ENCODE data around the gene ARF4.
A peak's percentile ranks its signal among the peaks of the same experiment; 100 is the strongest.
"Not testable (repeated sequence)": the region's sequence is repeated elsewhere in the genome, so short reads cannot be mapped to it uniquely, and the experiment has no call there.

The ARF4 gene

DNA sequence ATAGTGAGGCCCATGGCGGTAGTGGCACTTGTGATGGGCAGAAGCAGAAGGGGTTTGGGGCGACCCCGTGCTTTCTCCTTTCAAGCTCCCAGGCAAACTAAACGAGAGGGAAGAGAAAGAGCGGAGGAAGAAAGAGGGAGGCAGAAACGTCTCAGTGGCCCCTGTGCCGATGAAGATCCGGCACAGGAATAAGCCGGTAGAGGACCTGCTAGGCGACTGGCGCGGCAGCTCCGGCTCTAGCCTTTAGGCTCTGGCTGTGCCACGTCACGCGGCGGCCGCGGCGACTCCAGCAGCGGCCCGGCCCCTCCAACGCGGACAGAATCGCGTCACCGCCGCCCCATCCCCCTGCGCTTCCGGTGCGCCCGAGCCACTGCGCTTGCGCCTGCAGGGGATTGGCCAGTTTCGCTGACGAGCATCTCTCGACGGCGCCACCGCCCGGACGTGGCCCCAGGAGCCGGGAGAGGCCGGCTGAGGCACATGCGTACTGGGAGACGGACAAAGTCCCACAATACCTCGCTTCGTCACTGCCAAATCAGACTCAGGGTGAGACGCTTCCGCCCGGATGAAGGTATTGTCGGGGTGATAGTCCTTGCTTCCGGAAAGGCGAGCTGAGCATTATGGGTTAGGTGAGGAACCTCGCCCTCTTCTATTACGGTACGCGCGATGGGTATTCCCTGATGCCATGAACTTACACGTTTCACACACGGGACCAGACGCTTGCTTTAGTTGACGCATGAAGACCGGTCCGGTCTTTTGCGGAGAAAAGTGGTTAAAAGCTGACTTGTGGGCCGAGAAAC, at the start of gene ARF4:
Gene ARF4 (minus strand): TSS at position 218 of the 797 bp plus-strand sequence. CDS start 204 bp downstream, at position 14.
- peak; percentile 100 for DNase-seq (ENCODE audit: low spot score)

DNA sequence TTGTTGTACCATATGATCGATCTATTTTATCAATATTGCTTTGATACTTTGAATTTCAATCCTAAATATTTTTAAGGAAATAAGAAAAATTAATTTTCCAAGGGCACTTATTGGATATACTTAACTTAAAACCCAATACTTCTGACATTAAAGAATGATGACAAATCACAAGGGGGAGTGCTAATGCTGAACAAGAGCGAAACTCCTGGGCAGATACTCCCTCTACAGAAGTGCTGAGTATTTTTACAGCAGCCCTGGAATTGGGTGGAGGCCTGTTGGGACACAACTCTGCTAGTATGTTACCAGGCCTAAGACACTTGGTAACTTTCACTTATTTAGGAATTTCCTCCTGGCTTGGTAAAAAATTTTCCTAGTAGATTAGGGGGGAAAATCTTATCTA, 49.6 kb upstream of the ARF4 start:
- no peak for DNase-seq (ENCODE audit: low spot score)

DNA sequence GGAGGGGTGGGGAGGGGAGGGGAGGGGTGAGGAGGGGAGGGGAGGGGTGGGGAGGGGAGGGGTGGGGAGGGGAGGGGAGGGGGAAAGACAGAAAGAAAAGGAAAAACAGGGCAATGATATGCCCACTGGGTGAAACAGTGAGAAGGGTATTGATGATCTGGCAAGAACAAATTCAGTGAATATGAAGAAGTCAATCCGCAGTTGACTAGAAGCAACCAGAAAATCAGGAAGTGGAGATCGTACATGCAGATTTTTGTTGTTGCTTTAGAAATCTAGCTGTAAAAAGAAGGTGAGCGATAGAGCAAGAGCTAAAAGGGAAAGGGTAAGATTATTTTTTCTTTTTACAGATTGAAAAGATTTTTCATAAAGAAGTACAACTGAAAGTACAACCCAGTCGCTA, 47.6 kb upstream of the ARF4 start:
- no peak for DNase-seq (ENCODE audit: low spot score)

DNA sequence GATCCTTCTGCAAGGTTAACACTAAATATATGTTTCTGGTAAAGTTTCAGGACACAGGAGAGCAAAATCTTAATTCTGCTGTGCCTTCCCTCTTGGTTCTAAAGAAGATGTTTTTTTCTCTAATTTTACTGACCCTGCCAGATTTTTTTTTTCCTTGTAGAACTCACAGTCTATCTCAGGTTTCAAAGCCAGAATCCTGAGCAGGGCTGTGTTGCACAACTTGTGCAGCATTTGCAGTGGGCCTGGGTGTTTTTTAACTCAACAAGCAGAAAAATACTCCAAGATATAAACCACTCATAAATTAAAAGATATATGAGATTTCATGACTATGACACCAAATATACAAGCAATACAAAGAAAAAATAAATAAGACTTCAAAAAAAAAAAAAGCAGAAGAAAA, 40.2 kb upstream of the ARF4 start:
- DNase-seq (ENCODE audit: low spot score), result no peak

DNA sequence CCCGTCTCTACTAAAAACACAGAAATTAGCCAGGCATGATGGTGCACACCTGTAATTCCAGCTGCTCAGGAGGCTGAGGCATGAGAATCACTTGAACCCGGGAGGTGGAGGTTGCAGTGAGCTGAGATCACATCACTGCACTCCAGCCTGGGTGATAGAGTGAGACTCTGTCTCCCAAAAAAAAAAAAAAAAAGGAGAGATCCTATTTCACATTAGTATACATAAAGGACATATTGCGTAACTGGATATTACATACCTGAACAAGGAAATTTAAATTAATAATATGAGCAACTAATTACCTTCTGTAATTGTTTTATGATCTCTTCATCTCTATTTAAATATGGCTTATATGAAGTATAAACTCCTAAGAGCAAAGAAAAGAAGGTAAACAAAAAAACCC, 37.1 kb upstream of the ARF4 start:
- DNase-seq (ENCODE audit: low spot score), result not testable (repeated sequence)

DNA sequence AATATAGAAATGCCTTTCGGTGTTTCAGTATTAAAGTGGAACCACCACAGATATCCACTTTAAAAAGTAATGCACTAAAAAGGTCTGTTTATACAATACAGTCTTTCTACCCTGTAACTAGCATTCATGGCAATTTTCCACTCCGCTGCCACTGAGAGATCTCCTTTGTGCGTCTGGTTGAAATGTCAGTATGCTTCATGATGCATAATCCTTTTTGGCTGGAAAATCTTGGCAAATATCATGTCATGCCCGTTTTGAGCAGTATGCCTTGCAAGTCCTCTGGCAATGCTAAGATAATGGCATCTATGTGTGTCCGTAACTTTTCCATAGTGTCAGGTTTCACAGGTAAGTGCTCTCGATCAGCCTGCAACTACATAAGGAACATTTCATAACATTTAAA, 30.8 kb upstream of the ARF4 start:
- no peak for DNase-seq (ENCODE audit: low spot score)

DNA sequence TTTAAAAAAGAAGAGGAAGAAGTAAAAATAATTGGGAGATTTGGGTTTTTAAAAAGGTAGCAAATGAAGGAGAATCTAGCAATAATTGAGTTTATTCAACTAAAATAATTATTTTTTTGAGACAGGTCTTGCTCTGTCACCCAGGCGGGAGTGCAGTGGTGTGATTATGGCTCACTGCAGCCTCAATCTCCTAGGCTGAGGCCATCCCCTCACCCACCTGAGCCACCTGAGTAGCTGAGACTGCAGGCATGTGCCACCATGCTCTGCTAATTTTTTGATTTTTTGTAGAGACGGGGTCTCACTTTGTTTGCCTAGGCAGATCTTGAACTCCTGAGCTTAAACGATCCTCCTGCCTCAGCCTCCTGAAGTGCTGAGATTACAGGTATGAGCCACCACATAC, 27.7 kb upstream of the ARF4 start:
- no peak for DNase-seq (ENCODE audit: low spot score)

DNA sequence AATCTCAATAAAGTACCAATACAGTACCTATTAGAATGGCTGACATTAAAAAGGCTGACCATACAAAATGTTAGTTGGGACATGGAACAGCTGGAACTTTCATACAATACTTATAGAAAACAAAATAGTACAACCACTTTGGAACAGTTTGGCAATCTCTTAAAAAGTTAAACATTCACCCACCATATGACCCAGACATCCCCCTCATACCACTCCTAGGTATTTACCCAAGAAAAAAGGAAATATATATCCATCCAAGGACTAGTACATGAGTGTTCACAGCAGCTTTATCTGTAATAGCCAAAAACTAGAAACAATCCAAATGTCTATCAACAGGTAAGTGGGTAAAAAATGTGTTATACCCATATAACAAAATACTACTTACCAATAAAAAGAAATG, 25.2 kb upstream of the ARF4 start:
- DNase-seq (ENCODE audit: low spot score), result no peak

DNA sequence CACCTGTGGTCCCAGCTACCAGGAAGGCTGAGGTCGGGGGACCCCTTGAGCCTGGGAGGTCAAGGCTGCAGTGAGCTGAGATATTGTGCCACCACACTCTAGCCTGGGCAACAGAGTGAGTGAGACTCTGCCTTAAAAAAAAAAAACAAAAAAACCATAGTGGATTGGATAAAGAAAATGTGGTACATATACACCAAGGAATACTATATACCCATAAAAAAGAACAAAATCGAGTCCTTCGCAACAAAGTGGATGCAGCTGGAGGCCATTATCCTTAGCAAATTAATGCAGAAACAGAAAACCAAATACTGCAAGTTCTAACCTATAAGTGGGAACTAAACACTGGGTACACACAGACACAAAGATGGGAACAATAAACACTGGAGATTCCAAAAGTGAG, 20.6 kb upstream of the ARF4 start:
- no peak for DNase-seq (ENCODE audit: low spot score)

DNA sequence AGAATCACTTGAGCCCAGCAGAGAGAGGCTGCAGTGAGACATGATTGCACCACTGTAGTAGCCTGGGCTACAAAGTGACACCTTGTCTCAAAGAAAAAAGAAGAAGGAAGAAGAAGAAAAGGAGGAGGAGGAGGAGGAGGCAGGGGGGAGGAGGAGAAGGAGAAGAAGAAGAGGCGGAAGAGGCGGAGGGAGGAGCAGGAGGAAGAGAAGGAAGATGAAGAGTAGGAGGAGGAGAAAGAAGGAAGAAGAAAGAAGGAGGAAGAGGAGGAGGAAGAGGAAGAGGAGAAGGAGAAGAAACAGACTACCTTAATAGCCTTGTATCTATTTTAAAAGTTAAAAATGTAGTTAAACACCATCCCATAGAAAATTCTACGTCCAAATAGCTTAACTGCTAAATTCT, 19.1 kb upstream of the ARF4 start:
- no peak for DNase-seq (ENCODE audit: low spot score)

DNA sequence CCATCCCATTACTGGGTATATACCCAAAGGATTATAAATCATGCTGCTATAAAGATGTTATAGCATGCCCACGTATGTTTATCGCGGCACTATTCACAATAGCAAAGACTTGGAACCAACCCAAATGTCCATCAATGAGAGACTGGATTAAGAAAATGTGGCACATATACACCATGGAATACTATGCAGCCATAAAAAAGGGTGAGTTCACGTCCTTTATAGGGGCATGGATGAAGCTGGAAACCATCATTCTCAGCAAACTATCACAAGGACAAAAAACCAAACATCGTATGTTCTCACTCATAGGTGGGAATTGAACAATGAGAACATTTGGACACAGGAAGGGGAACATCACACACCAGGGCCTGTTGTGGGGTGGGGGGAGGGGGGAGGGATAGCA, 14.7 kb upstream of the ARF4 start:
- not testable (repeated sequence) for DNase-seq (ENCODE audit: low spot score)

DNA sequence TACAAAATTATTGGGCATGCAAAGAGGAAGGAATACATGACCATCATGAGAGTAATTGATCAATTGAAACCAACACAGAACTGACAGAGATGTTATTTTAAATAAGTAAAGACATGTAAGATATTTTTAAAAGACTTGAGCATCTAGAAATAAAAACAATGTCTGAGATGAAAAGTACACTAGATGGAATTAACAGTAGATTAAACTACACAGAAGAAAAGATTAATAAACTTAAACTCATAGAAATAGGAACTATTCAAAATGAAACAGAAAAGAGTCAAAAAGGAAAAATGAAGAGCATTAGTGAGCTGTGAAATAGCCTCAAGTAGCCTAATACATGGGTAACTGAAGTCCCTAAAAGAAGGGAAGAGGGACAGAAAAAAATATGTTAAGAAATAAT, 8.5 kb upstream of the ARF4 start:
- no peak for DNase-seq (ENCODE audit: low spot score)

DNA sequence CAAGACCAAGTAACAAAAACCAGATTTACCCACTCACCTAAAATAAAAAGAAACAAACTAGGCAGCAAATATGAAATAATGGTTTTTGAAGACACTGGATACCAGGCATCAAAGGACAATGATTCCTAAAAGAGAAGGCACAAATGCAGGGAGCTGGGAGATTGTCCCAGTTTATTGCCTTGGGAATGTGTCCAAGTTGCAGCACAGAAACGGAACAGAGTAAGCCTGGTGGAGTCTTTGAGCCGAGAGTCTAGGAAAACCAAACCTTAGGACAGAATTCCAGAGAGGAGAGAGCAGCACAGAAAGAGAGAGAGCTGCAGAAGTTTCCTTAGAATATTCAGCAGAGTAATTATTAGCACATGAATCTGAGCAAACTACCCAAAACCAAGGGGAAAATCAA, 7.8 kb upstream of the ARF4 start:
- no peak for DNase-seq (ENCODE audit: low spot score)

DNA sequence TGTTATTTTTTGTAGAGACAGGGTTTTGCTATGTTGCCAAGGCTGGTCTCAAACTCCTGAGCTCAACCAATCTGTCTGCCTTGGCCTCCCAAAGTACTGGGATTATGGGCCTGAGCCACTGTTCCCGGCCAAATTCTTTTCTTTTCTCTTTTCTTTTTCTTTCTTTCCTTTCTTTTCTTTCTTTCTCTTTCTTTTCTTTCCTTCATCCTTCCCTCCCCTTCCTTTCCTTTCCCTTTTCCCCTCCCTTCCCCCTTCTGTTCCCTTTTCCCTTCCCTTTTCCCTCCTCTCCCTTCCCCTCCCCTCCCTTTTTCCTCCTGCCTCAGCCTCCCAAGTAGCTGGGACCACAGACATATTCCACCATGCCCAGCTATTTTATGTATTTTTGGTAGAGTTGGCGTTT, 3.1 kb upstream of the ARF4 start:
- DNase-seq (ENCODE audit: low spot score), result no peak

DNA sequence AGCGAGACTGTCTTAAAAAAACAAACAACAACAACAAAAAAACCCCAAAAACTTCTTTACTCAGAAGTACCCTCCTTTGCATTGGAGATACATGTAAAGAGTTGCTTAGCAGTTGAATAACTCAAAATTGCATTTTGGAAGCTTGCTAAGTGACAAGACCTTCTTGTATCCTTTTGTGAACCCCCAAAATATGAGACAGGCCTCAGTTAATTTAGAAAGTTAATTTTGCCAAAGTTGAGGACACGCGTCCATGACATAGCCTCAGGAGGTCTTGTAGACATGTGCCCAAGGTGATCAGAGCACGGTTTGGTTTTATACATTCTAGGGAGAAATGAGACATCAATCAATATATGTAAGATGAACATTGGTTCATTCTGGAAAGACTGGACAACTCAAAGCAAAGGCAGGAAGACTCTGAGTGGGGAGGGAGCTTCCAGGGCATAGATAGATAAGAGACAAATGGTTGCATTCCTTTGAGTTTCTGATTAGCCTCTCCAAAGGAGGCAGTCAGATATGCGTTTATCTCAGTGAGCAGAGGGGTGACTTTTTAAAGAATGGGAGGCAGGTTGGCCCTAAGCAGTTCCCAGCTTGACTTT, 1.7 kb upstream of the ARF4 start:
- no peak for DNase-seq (ENCODE audit: low spot score)

DNA sequence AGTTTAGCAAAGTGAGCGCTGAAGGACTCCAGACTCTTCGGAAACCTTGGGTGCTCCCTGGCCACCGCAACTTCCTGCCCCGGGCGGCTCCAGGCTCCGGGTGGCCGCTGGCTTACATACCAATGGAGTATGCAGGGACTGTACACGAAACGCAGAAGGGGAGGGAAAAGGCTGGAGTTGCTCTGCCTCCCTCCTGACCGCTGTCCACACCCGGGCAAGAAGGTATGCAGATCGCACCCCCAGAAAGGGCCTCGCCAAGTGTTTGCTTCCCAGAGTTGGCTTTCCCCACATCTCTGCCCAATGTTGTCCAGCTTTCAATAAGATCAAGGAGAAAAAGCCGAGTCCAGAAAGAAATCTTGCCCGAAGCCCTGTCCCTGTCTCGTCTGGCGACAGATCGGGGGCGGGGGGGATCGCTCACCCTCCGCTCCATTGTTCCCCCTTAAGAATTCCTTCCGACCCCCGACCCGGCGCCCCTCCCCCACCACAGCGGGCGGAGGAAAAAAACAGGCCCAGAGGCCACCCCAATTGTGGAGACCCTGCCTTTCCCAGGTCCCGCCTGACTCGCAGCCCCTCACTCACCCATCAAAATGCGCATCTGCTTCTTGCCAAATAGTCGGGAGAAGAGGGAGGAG, 533 bp downstream of the ARF4 start:
- DNase-seq (ENCODE audit: low spot score), result peak; percentile 53

DNA sequence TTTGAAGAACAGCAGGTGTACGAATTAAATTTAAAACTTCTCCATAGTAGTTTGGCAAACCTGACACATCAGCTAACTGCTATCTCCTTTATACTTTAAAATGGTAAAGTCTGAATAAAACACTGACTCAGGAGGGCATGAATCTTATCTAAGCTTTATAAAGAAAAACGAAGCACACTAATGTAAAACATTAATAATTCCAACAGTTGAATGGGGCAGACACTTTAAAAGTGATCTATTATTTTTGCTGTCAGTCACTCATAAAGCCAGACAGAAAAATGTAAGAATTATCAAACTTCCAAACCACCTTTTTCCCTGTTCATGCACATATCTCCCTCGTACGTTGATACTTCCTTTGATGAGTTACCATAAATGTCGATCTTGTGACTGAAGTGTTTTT, 2.6 kb downstream of the ARF4 start:
- DNase-seq (ENCODE audit: low spot score), result no peak

DNA sequence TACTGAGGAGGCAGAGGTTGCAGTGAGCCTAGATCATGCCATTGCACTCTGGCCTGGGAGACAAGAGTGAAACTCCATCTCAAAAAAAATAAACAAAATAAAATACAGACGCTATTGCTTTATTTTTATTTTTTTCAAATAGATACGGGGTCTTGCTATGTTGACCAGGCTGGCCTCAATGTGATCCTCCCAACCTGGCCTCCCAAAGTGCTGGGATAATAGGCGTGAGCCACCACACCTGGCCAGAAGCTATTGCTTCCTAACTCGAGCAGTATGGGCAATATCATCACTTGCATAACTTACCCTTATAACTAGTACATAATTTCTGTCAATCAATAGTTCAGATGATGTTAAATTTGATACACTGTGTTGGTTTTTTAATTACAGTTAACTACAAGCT, 3.0 kb downstream of the ARF4 start:
- DNase-seq (ENCODE audit: low spot score), result no peak

DNA sequence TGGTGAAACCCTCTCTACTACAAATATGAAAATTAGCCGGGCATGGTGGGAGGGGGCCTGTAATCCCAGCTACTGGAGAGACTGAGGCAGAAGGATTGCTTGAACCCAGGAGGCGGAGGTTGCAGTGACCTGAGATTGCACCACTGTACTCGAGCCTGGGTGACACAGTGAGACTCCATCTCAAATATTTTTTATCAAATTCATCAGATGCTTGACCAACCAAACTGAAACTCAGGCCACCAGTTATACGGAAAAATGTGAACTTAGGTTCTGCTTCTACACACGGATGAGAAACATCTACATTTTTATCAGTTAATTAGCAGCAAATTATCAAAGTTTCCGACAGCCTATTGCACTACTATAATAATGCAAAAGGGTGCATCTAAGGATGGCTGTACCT, 4.8 kb downstream of the ARF4 start:
- no peak for DNase-seq (ENCODE audit: low spot score)

DNA sequence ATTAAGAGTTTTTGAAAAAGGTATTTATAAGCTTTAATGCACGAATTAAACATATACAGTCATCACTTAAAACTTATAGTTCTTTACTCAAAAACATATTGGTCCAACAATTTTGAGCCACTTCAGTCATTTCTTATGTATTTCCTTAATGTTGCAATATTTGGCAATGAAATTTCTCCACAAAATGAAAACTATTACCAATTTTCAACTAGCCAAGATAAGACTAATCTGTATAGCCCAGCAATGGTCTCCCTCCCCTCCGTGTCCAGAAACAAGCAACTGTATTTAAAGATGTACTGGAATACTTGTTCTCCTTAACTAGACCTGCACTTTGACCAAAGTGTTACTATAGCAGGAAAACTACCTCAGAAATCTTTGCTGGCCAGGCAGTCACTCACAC, 9.2 kb downstream of the ARF4 start:
- no peak for DNase-seq (ENCODE audit: low spot score)

DNA sequence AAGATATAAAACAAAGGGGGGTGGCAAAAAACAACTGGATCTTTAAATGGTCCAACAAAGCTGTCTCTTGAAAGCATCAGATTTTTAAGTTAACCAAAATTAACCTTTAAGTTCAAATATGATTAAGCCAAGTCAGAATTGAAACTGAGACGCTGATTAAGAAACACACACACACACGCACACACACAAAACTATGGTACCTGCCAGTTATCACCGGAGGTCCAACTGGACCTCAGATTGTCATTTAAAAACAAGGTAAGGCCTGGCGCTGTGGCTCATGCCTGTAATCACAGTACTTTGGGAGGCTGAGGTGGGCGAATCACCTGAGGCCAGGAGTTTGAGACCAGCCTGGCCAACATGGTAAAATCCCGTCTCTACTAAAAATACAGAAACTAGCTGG, 10.4 kb downstream of the ARF4 start:
- no peak for DNase-seq (ENCODE audit: low spot score)

DNA sequence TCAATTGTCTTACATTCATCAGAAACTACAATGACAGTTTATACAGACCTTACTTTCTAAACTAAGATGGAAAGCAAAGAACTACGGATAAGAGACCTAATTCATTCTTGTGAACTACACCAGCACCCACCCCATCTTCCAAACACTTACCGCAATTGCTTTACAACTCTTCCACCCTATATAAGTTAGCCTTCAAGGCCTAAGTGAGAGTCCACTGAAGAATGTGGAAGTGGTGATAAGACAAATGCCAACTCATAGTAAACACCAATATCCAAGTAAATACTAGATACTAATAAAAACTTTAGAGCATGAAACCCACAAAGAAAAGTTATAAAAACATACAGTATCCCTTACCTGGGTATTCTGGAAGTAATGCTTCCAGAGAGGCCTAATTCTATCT, 13.6 kb downstream of the ARF4 start:
- no peak for DNase-seq (ENCODE audit: low spot score)

DNA sequence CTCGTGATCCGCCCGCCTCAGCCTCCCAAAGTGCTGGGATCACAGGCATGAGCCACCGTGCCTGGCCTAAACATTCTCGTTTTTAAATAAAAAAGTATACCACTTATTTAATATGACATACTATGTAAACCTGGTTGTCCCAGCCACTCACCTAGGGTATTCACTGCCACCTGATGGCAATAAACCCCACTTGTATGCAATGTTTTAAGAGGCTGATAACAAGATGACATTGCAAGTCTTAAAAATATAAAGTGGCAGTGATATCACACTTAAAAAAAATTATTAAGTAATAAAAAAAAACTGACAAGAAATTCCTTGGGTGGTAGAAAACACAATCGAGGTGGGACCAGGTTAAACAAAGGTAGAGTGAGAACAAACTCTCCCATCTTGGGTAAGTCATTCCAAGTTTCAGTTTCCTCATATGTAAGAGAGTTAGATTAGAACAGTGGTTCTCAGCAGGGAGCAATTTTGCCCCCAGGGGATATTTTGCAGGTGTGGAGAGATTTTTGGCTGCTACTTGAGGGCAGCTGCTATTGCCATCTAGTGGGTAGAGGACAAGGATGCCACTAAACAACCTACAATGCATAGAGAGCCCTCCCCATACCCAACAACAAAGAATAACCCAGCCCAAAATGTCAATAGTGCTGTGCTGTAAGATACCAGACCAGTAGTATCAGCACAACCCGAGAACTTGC, 14.5 kb downstream of the ARF4 start:
- peak; percentile 54 for DNase-seq (ENCODE audit: low spot score)

All from germinal center (tissue), 1 donor.